HG02678 (cell line): ENCODE results near the gene WBP1.
"Not testable (repeated sequence)": the region's sequence is repeated elsewhere in the genome, so short reads cannot be mapped to it uniquely, and the experiment has no call there.

Experiments
- ATAC-seq: cut with Tn5 transposase; IDR thresholded peaks from one replicate; pipeline ENCODE4 v1.9.1; 2021; ENCODE audit warnings: mild to moderate bottlenecking, moderate library complexity; ENCODE audit not compliant: unreplicated experiment

Gene WBP1

GRCh38 chr2:74481431-74481830, 23.2 kb downstream of the WBP1 start:
- ATAC-seq: no peak

- peak; percentile 40 for ATAC-seq
These were observed 23.9 kb downstream of the WBP1 start for GRCh38 chr2:74481961-74482800.

- peak; percentile 92 for ATAC-seq
These were observed 24.8 kb downstream of the WBP1 start, which contains the start of the genes CCDC142 and TTC31 for GRCh38 chr2:74482801-74483674. Gene CCDC142 (minus strand): TSS chr2:74482998. CDS start chr2:74482837, 161 bp downstream. Gene TTC31 (plus strand): TSS chr2:74483081. CDS start chr2:74483096, 15 bp downstream.

- not testable (repeated sequence) for ATAC-seq
These were observed 25.5 kb downstream of the WBP1 start for GRCh38 chr2:74483675-74484164.

GRCh38 chr2:74486141-74486540, 27.9 kb downstream of the WBP1 start:
- ATAC-seq: no peak

- ATAC-seq: no peak
These were observed 30.6 kb downstream of the WBP1 start for GRCh38 chr2:74488643-74489481.

GRCh38 chr2:74489906-74490305, 31.7 kb downstream of the WBP1 start:
- ATAC-seq: no peak

GRCh38 chr2:74491648-74492544, 33.7 kb downstream of the WBP1 start:
- no peak for ATAC-seq

GRCh38 chr2:74493546-74493945, 35.3 kb downstream of the WBP1 start:
- ATAC-seq: no peak

GRCh38 chr2:74495440-74495839, 37.2 kb downstream of the WBP1 start:
- no peak for ATAC-seq

GRCh38 chr2:74496997-74497776, 38.9 kb downstream of the WBP1 start:
- no peak for ATAC-seq

- peak; percentile 37 for ATAC-seq
These were observed 39.7 kb downstream of the WBP1 start for GRCh38 chr2:74497777-74498499.

GRCh38 chr2:74498500-74499266, 40.4 kb downstream of the WBP1 start:
- ATAC-seq: no peak

GRCh38 chr2:74499267-74499939, 41.2 kb downstream of the WBP1 start, which contains the start of gene LBX2:
Gene LBX2 (minus strand): TSS chr2:74499603. CDS start chr2:74499537, 66 bp downstream.
- ATAC-seq: no peak

GRCh38 chr2:74499940-74500577, 41.8 kb downstream of the WBP1 start:
- ATAC-seq: no peak

GRCh38 chr2:74500578-74500946, 42.3 kb downstream of the WBP1 start:
- no peak for ATAC-seq
